ENCODE measurements around the gene BICDL1. TPM values are rescaled to one million over a fixed set of nuclear protein-coding genes. Genes with fewer than 3 reads are reported as not detected.

BICDL1 gene
- total and polyA plus RNA-seq, 2 donors (not counting 1 experiment from before 2014, with no cell fraction given), result not detected

- no peak overlapping the region for H3K9ac ChIP-seq (ENCODE audit: insufficient read depth, low read length)
- H3K79me2 ChIP-seq (ENCODE audit: control insufficient read depth, insufficient read depth, low read length), result no peaks in the 10 kb centered on the region
- H3K4me3 ChIP-seq (replicated peaks in 1 of 4; ENCODE audit: control extremely low read depth in 1 of 4, insufficient read depth in 1 of 4, low read depth in 3 of 4, low read length in 4 of 4), result no peak overlapping the region
- no peak for DNase-seq (ENCODE audit: low read depth in 2 of 2)
- no peak overlapping the region for H2AFZ ChIP-seq (ENCODE audit: low read length)
- H3K27me3 ChIP-seq (ENCODE audit: control insufficient read depth, insufficient read depth, low read length), result no peaks in the 10 kb centered on the region
- H3K36me3 ChIP-seq (ENCODE audit: control insufficient read depth, insufficient read depth, low read length), result no peaks in the 10 kb centered on the region
- H3K9me3 ChIP-seq (ENCODE audit: control insufficient read depth, insufficient read depth, low read depth, low read length), result no peaks in the 10 kb centered on the region
- H3K27ac ChIP-seq (ENCODE audit: insufficient read depth, low read length), result no peak overlapping the region
- H3K4me1 ChIP-seq (ENCODE audit: control insufficient read depth, extremely low read depth, insufficient read depth, low read length), result no peaks in the 10 kb centered on the region
- no peaks in the 10 kb centered on the region for H4K20me1 ChIP-seq (ENCODE audit: control insufficient read depth, extremely low read depth, insufficient read depth, low read length)
- no peak overlapping the region for H3K4me2 ChIP-seq (ENCODE audit: extremely low read depth, insufficient read depth, low read length)
- TF ChIP-seq EZH2 (IDR thresholded peaks at IDR 0.05; ENCODE audit: low read length, missing control alignments) (no peak), CTCF (conservative IDR thresholded peaks at IDR 0.05 in 1 of 2, IDR thresholded peaks at IDR 0.05 in 1 of 2; ENCODE audit: low read depth in 1 of 2, low read length in 2 of 2) (no peak)
Observed at GRCh38 chr12:120019197-120019596, 30.2 kb downstream of the BICDL1 start.

DNA sequence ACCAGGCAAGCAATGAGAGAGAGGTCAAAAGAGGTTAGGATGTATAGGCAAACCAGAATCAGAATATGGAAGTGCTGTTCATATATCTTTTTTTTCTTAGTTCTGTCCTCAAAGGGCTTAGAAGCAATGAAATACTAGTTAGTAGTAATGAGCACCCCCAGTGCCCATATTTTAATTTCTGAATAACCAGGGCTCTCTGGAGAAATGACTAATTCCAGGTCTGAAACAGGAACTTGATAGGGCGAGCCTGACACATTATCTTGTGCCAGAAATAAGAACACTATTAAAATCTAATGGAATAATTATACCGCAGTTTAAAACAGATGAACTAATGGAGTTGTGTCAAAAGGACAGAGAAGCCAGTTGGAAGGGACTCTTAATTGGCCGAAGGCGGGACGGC lies 30.9 kb downstream of the BICDL1 start:
- H3K27me3 ChIP-seq (ENCODE audit: control insufficient read depth, insufficient read depth, low read length), result no peaks in the 10 kb centered on the region
- H3K79me2 ChIP-seq (ENCODE audit: control insufficient read depth, insufficient read depth, low read length), result no peaks in the 10 kb centered on the region
- no peak for TF ChIP-seq CTCF (conservative IDR thresholded peaks at IDR 0.05 in 1 of 2, IDR thresholded peaks at IDR 0.05 in 1 of 2; ENCODE audit: low read depth in 1 of 2, low read length in 2 of 2)
- no peak for TF ChIP-seq EZH2 (IDR thresholded peaks at IDR 0.05; ENCODE audit: low read length, missing control alignments)
- DNase-seq (ENCODE audit: low read depth in 2 of 2), result no peak
- H3K4me1 ChIP-seq (ENCODE audit: control insufficient read depth, extremely low read depth, insufficient read depth, low read length), result no peaks in the 10 kb centered on the region
- no peak overlapping the region for H3K9ac ChIP-seq (ENCODE audit: insufficient read depth, low read length)
- no peaks in the 10 kb centered on the region for H3K9me3 ChIP-seq (ENCODE audit: control insufficient read depth, insufficient read depth, low read depth, low read length)
- H2AFZ ChIP-seq (ENCODE audit: low read length), result no peak overlapping the region
- H3K4me3 ChIP-seq (replicated peaks in 1 of 4; ENCODE audit: control extremely low read depth in 1 of 4, insufficient read depth in 1 of 4, low read depth in 3 of 4, low read length in 4 of 4), result no peak overlapping the region
- no peak overlapping the region for H3K27ac ChIP-seq (ENCODE audit: insufficient read depth, low read length)
- H3K4me2 ChIP-seq (ENCODE audit: extremely low read depth, insufficient read depth, low read length), result no peak overlapping the region
- H4K20me1 ChIP-seq (ENCODE audit: control insufficient read depth, extremely low read depth, insufficient read depth, low read length), result no peaks in the 10 kb centered on the region
- no peaks in the 10 kb centered on the region for H3K36me3 ChIP-seq (ENCODE audit: control insufficient read depth, insufficient read depth, low read length)

GRCh38 chr12:120024193-120024592 lies 35.2 kb downstream of the BICDL1 start:
- H3K79me2 ChIP-seq (ENCODE audit: control insufficient read depth, insufficient read depth, low read length), result no peaks in the 10 kb centered on the region
- H3K27ac ChIP-seq (ENCODE audit: insufficient read depth, low read length), result no peak overlapping the region
- H3K9me3 ChIP-seq (ENCODE audit: control insufficient read depth, insufficient read depth, low read depth, low read length), result no peaks in the 10 kb centered on the region
- H3K4me3 ChIP-seq (replicated peaks in 1 of 4; ENCODE audit: control extremely low read depth in 1 of 4, insufficient read depth in 1 of 4, low read depth in 3 of 4, low read length in 4 of 4), result no peak overlapping the region
- no peak for DNase-seq (ENCODE audit: low read depth in 2 of 2)
- no peak overlapping the region for H2AFZ ChIP-seq (ENCODE audit: low read length)
- no peak overlapping the region for H3K9ac ChIP-seq (ENCODE audit: insufficient read depth, low read length)
- TF ChIP-seq CTCF (conservative IDR thresholded peaks at IDR 0.05 in 1 of 2, IDR thresholded peaks at IDR 0.05 in 1 of 2; ENCODE audit: low read depth in 1 of 2, low read length in 2 of 2), result no peak
- no peak for TF ChIP-seq EZH2 (IDR thresholded peaks at IDR 0.05; ENCODE audit: low read length, missing control alignments)
- no peaks in the 10 kb centered on the region for H3K4me1 ChIP-seq (ENCODE audit: control insufficient read depth, extremely low read depth, insufficient read depth, low read length)
- no peaks in the 10 kb centered on the region for H4K20me1 ChIP-seq (ENCODE audit: control insufficient read depth, extremely low read depth, insufficient read depth, low read length)
- no peaks in the 10 kb centered on the region for H3K36me3 ChIP-seq (ENCODE audit: control insufficient read depth, insufficient read depth, low read length)
- H3K4me2 ChIP-seq (ENCODE audit: extremely low read depth, insufficient read depth, low read length), result no peak overlapping the region
- H3K27me3 ChIP-seq (ENCODE audit: control insufficient read depth, insufficient read depth, low read length), result no peaks in the 10 kb centered on the region
